Mucosa of rectum (tissue), 2 donors: Measurements from ENCODE around the gene MBNL1.
"Not testable (repeated sequence)": the region's sequence is repeated elsewhere in the genome, so short reads cannot be mapped to it uniquely, and the experiment has no call there.

Experiments
- H3K27ac ChIP-seq, 2 donors: one replicate each; pipeline ENCODE4 v1.7.0; 2013; ENCODE audit warnings: inconsistent platforms in 2 of 2, low read depth in 2 of 2, low read length in 2 of 2
- H3K27me3 ChIP-seq, 2 donors: one replicate each; pipeline ENCODE4 v1.7.0; 2013; ENCODE audit warnings: low read length in 2 of 2; ENCODE audit not compliant: control insufficient read depth in 2 of 2, insufficient read depth in 2 of 2
- H3K36me3 ChIP-seq, 2 donors: one replicate each; pipeline ENCODE4 v1.7.0; 2013; ENCODE audit warnings: low read length in 2 of 2; ENCODE audit not compliant: control insufficient read depth in 2 of 2, insufficient read depth in 2 of 2
- H3K4me1 ChIP-seq, 2 donors: one replicate each; pipeline ENCODE4 v1.7.0; 2013; ENCODE audit warnings: low read length in 2 of 2, mild to moderate bottlenecking in 1 of 2; ENCODE audit not compliant: control insufficient read depth in 2 of 2, insufficient read depth in 2 of 2
- H3K4me3 ChIP-seq, 2 donors: one replicate each; pipeline ENCODE4 v1.7.0; 2013; ENCODE audit warnings: low read length in 2 of 2
- H3K9ac ChIP-seq, 2 donors: one replicate each; pipeline ENCODE4 v1.7.0; 2013; ENCODE audit warnings: low read length in 2 of 2, low read depth in 1 of 2, mild to moderate bottlenecking in 1 of 2
- H3K9me3 ChIP-seq, 2 donors: one replicate each; pipeline ENCODE4 v1.7.0; 2013; ENCODE audit warnings: low read length in 2 of 2; ENCODE audit not compliant: control insufficient read depth in 2 of 2
- donor health status: healthy.
- donor health status: Normal muscosa, but diverticular disease.

Gene MBNL1

DNA sequence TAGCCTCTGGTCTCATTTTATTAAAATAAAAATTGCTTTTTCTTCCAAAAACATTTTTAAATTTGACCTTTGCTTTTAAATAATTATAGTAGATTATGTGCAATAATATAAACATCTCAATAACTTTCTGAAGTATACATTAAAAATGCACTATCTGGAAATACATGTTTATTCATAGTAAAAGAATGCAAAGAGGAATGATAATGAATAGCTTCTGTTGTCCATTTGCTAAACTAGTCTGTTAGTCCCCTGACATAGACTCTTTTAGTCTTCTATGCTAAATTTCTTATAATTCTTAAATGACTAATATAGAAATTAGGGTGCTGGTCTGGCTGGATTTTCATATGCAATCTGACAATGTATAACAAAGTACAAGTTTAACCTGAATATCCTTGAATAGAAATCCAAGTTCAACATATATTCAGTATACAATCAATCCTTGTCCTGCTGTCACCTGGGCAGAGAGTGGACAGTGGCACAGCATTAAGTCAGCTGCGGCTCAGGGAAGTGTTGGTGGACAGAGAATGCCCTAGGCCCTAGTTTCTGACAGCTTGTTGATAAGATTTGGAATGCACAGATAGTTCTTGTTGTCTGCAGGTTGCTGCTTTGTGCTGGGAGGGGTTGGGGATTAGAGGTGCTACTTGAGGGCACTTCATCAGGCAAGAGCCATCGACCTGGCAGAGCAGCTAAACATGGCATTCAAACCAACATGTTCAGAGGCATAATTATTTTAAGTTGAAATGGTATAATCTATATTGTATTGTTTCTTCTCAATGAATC, 161.7 kb downstream of the MBNL1 start:
- no peak overlapping the region for H3K9ac ChIP-seq
- H3K27ac ChIP-seq = no peak overlapping the region
- no peaks in the 10 kb centered on the region for H3K9me3 ChIP-seq
- H3K36me3 ChIP-seq = peaks cover 20 to 22% of the 10 kb centered on the region in 2 donors
- H3K4me1 ChIP-seq = no peaks in the 10 kb centered on the region
- no peaks in the 10 kb centered on the region for H3K27me3 ChIP-seq
- H3K4me3 ChIP-seq = no peak overlapping the region

DNA sequence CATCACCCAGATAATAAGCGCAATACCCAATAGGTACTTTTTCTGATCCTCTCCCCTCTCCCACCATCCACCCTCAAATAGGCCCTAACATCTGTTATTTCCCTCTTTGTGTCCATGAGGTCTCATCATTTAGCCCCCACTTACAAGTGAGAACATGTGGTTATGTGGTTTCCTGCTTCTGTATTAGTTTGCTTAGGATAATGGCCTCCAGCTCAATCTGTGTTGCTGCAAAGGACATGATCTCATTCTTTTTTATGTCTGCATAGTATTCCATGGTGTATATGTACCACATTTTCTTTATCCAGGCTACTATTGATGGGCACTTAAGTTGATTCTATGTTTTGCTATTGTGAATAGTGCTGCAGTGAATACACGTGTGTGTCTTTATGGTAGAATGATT, 165.4 kb downstream of the MBNL1 start:
- H3K4me1 ChIP-seq = peaks cover 3 to 4% of the 10 kb centered on the region in 2 donors
- no peak overlapping the region for H3K27ac ChIP-seq
- no peak overlapping the region for H3K4me3 ChIP-seq
- no peaks in the 10 kb centered on the region for H3K27me3 ChIP-seq
- no peaks in the 10 kb centered on the region for H3K9me3 ChIP-seq
- peaks cover 22 to 25% of the 10 kb centered on the region in 2 donors for H3K36me3 ChIP-seq
- H3K9ac ChIP-seq = no peak overlapping the region

DNA sequence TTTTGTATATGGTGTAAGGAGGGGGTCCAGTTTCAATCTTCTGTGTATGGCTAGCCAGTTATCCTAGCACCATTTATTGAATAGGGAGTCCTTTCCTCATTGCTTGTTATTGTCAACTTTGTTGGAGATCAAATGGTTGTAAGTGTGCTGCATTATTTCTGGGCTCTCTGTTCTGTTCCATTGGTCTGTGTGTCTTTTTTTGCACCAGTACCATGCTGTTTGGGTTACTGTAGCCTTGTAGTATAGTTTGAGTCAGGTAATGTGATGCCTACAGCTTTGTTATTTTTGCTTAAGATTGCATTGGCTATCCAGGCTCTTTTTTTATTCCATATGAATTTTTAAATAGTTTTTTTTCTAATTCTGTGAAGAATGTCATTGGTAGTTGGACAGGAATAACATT, 166.5 kb downstream of the MBNL1 start:
- not testable (repeated sequence) for H3K4me1 ChIP-seq, H3K27me3 ChIP-seq, H3K9ac ChIP-seq, H3K9me3 ChIP-seq, H3K4me3 ChIP-seq, H3K27ac ChIP-seq
- peaks cover 22% of the 10 kb centered on the region in 2 donors for H3K36me3 ChIP-seq

- H3K9ac ChIP-seq = no peak overlapping the region
- H3K4me3 ChIP-seq = no peak overlapping the region
- no peak overlapping the region for H3K27ac ChIP-seq
- no peaks in the 10 kb centered on the region for H3K9me3 ChIP-seq
- H3K27me3 ChIP-seq = no peaks in the 10 kb centered on the region
- peaks cover 18 to 22% of the 10 kb centered on the region in 2 donors for H3K36me3 ChIP-seq
- peaks cover 3 to 4% of the 10 kb centered on the region in 2 donors for H3K4me1 ChIP-seq
Measured at GRCh38 chr3:152436707-152437590, 168.2 kb downstream of the MBNL1 start.

DNA sequence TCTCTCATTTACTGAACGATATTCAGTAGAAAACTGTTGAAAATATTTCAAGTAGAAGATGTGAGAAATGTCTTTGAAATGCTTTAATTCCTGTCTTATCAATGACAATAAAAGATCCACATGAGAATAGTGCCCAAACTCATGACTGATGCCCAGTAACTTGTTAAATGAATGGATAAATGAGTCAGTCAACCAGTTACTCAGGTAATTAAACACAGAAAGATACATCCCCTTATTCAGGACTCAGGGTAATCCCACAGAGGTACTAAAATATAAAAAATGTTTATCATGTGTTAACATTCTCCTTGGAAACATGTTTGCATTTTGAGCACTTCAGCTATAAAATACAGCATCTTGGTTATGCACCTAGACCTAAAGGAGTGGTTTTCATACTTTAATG, 169.5 kb downstream of the MBNL1 start:
- Histone ChIP-seq H3K27me3 (no peaks in the 10 kb centered on the region), H3K9ac (no peak overlapping the region), H3K4me1 (peaks cover 4% of the 10 kb centered on the region in 2 donors), H3K27ac (no peak overlapping the region), H3K9me3 (no peaks in the 10 kb centered on the region), H3K36me3 (peaks cover 10 to 14% of the 10 kb centered on the region in 2 donors), H3K4me3 (no peak overlapping the region)

DNA sequence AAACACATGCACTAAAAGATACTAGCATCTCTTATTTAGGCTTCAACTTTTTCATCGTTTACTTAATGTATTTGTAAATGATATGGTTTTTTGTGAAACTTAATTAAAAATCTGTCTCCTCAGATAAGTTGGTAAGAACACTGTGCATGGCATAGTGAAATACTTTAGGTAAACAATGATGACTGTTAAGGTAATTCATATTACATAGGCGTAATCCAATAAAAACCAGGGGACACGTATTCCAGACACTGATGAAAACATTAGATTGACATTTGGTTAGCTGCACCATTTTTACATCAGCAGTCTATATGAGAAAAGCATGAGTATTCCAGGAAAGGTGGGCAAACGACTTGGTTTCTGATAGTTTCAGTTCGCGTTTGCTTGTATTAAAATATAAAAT, 170.0 kb downstream of the MBNL1 start:
- H3K27me3 ChIP-seq = no peaks in the 10 kb centered on the region
- no peaks in the 10 kb centered on the region for H3K9me3 ChIP-seq
- H3K27ac ChIP-seq = no peak overlapping the region
- peaks cover 4 to 9% of the 10 kb centered on the region in 2 donors for H3K4me1 ChIP-seq
- peaks cover 10 to 14% of the 10 kb centered on the region in 2 donors for H3K36me3 ChIP-seq
- no peak overlapping the region for H3K4me3 ChIP-seq
- no peak overlapping the region for H3K9ac ChIP-seq

DNA sequence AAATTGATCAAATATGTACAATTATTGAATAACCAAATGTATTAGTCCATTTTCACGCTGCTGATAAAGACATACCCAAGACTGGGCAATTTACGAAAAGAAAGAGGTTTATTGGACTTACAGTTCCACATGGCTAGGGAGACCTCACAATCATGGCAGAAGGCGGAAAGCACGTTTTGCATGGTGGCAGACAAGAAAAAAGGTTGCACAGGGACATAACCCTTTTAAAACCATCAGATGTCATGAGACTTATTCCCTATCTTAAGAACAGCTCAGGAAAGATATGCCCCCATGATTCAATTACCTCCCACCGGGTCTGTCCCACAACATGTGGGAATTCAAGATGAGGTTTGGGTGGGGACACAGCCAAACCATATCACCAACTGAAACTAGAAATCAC, 171.5 kb downstream of the MBNL1 start:
- not testable (repeated sequence) for H3K27me3 ChIP-seq, H3K27ac ChIP-seq, H3K4me3 ChIP-seq, H3K9me3 ChIP-seq, H3K9ac ChIP-seq, H3K36me3 ChIP-seq
- peaks cover 4 to 12% of the 10 kb centered on the region in 2 donors for H3K4me1 ChIP-seq

DNA sequence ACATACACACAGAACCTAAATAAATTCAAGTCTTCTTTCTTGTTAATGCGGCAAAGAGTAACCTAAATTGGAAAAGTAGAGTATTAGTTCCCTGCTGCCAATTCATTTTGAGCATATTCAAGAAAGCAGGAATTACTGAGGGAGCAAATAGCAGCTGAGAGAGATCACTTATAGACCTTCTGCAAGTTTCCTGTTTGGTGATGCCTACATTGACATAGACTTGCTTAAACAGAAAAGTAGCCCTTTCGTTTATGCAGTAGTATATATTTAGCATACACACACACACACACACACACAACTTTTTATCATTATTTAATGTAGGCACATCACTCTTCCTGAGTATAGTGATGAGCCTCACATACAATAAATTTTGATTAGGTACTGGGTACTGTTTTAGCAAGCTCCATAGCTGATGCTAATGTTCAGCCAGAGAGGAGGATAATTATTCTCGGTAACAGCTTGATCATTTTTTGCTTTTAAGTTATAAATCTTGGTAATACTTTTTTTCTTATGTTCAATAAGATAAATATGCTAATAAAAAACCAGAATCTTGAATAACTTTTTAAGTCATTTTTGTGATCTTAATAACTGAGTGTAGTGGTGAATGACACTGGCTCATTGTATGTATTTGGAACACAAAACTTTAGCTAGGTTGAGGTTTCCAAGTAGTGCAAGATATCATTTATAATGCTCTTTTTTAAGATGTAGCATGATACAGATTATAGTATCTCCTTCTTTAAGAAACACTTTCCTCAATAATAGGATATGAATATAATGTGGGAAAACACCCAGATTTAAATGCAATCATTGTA, 174.7 kb downstream of the MBNL1 start:
- H3K4me3 ChIP-seq = no peak overlapping the region
- H3K9me3 ChIP-seq = no peaks in the 10 kb centered on the region
- peaks cover 0 to 12% of the 10 kb centered on the region in 2 donors for H3K4me1 ChIP-seq
- no peak overlapping the region for H3K27ac ChIP-seq
- peaks cover 10 to 29% of the 10 kb centered on the region in 2 donors for H3K36me3 ChIP-seq
- no peak overlapping the region for H3K9ac ChIP-seq
- H3K27me3 ChIP-seq = no peaks in the 10 kb centered on the region

- Histone ChIP-seq H3K9me3 (no peaks in the 10 kb centered on the region), H3K27me3 (no peaks in the 10 kb centered on the region), H3K27ac (no peak overlapping the region), H3K4me1 (peaks cover 0 to 9% of the 10 kb centered on the region in 2 donors), H3K9ac (no peak overlapping the region), H3K36me3 (peaks cover 10 to 25% of the 10 kb centered on the region in 2 donors), H3K4me3 (no peak overlapping the region)
Measured at GRCh38 chr3:152444029-152444641, 175.4 kb downstream of the MBNL1 start.
